H1 (cell line): ENCODE data around the gene TADA3. TPM values are rescaled to one million over a fixed set of nuclear protein-coding genes. Genes with fewer than 3 reads are reported as not detected.
A peak's percentile ranks its signal among the peaks of the same experiment; 100 is the strongest.

Experiments used
- CTCF ChIA-PET: fragments of 300-600 bp; sonication (Branson Sonifier 250); formaldehyde crosslinking; loops from one replicate; lab custom pipeline; 2021; ENCODE audit not compliant: partially characterized antibody; lab: Charles Lee
- POLR2A ChIA-PET: fragments of 300-600 bp; sonication (Branson Sonifier 250); formaldehyde crosslinking; loops from one replicate; lab custom pipeline; 2021; ENCODE audit warnings: inconsistent platforms; ENCODE audit not compliant: partially characterized antibody; lab: Charles Lee
- DNase-seq, 2 experiments: peaks; one replicate each; pipeline versions ENCODE4 v3.0.0 to v3.0.0-alpha.2; 2010 to 2022; ENCODE audit warnings: low spot score in 2 of 2, low read depth in 1 of 2, mixed read lengths in 1 of 2
- FAIRE-seq: peaks from 2 replicates; lab custom pipeline; 2011; peaks lifted over from hg19 to GRCh38; lab: Jason Lieb, UNC
- H2AFZ ChIP-seq: 2 replicates; pipeline ENCODE4 v1.8.1; 2012; ENCODE audit warnings: low read length, inconsistent platforms
- H2AK5ac ChIP-seq: 2 replicates; pipeline ENCODE4 v1.6.1; 2013; ENCODE audit warnings: low read depth, low read length
- H2BK120ac ChIP-seq: replicated peaks from 2 replicates; pipeline ENCODE3; 2013; ENCODE audit warnings: low read depth, low read length, inconsistent platforms
- H2BK12ac ChIP-seq: 2 replicates; pipeline ENCODE4 v1.6.1; 2013; ENCODE audit warnings: low read depth, low read length
- H2BK15ac ChIP-seq: 2 replicates; pipeline ENCODE4 v1.6.1; 2013; ENCODE audit warnings: low read length
- H2BK20ac ChIP-seq: 2 replicates; pipeline ENCODE4 v1.6.1; 2013; ENCODE audit warnings: low read length
- H2BK5ac ChIP-seq: 2 replicates; pipeline ENCODE4 v1.6.1; 2013; ENCODE audit warnings: low read depth, low read length
- H3K14ac ChIP-seq: 2 replicates; pipeline ENCODE4 v1.6.1; 2013; ENCODE audit warnings: inconsistent platforms; ENCODE audit not compliant: insufficient read length
- H3K18ac ChIP-seq: 2 replicates; pipeline ENCODE4 v1.6.1; 2013; ENCODE audit warnings: low read length; ENCODE audit errors: extremely low read depth
- H3K23ac ChIP-seq: 2 replicates; pipeline ENCODE4 v1.6.1; 2013; ENCODE audit warnings: inconsistent platforms; ENCODE audit not compliant: insufficient read length
- H3K23me2 ChIP-seq: 2 replicates; pipeline ENCODE4 v1.6.1; 2013; ENCODE audit warnings: low read depth, low read length
- H3K27ac ChIP-seq: 2 replicates; pipeline ENCODE4 v1.6.1; 2011; ENCODE audit warnings: low read depth, low read length, inconsistent platforms
- H3K27me3 ChIP-seq, 4 experiments: replicated peaks in 1 of 4; 1 replicate in 1 of 4; 2 replicates in 3 of 4; pipeline versions ENCODE4 v1.6.1 to v1.8.1; 2011 to 2013; ENCODE audit warnings: low read length in 3 of 4, mild to moderate bottlenecking in 3 of 4, inconsistent platforms in 2 of 4, mixed read lengths in 2 of 4, moderate library complexity in 1 of 4; ENCODE audit not compliant: control insufficient read depth in 3 of 4, insufficient read depth in 3 of 4; ENCODE audit errors: extremely low read depth in 1 of 4
- H3K36me3 ChIP-seq, 4 experiments: 2 replicates each; pipeline versions ENCODE4 v1.6.1 to v1.8.1; 2011 to 2013; ENCODE audit warnings: mild to moderate bottlenecking in 4 of 4, low read length in 3 of 4, moderate library complexity in 2 of 4, control low read depth in 1 of 4, inconsistent platforms in 1 of 4; ENCODE audit not compliant: insufficient read depth in 4 of 4, control insufficient read depth in 2 of 4
- H3K4ac ChIP-seq: replicated peaks from 2 replicates; pipeline ENCODE3; 2013; ENCODE audit warnings: low read length, low read depth, mixed read lengths, inconsistent platforms; ENCODE audit not compliant: insufficient read length
- H3K4me1 ChIP-seq, 4 experiments: replicated peaks in 1 of 4; 1 replicate in 1 of 4; 2 replicates in 3 of 4; pipeline versions ENCODE4 v1.6.1 to v1.8.1; 2011 to 2013; ENCODE audit warnings: low read length in 3 of 4, inconsistent platforms in 2 of 4, mixed read lengths in 1 of 4; ENCODE audit not compliant: insufficient read depth in 4 of 4, control insufficient read depth in 3 of 4
- H3K4me2 ChIP-seq, 2 experiments: 2 replicates each; pipeline versions ENCODE4 v1.6.1 to v1.8.1; 2011 to 2013; ENCODE audit warnings: low read depth in 2 of 2, low read length in 2 of 2, control low read depth in 1 of 2, inconsistent platforms in 1 of 2, mild to moderate bottlenecking in 1 of 2; ENCODE audit not compliant: insufficient read depth in 1 of 2
- H3K4me3 ChIP-seq, 4 experiments: fragments of 200-600, 300-600 bp in 1 of 4; sonication (generic), shearing (Covaris generic), sonication (Bioruptor Twin) in 1 of 4; 2 replicates each; pipeline versions ENCODE4 v1.5.1 to v1.8.1; 2011 to 2016; ENCODE audit warnings: low read length in 4 of 4, low read depth in 3 of 4, control low read depth in 2 of 4, inconsistent platforms in 2 of 4, mild to moderate bottlenecking in 2 of 4, mixed read lengths in 1 of 4, moderate library complexity in 1 of 4; ENCODE audit not compliant: insufficient read depth in 2 of 4; ENCODE audit errors: extremely low read depth in 1 of 4
- H3K56ac ChIP-seq: replicated peaks from 2 replicates; pipeline ENCODE3; 2013; ENCODE audit warnings: low read depth, mild to moderate bottlenecking, mixed read lengths, low read length, inconsistent platforms; ENCODE audit not compliant: insufficient read length
- H3K79me1 ChIP-seq: 2 replicates; pipeline ENCODE4 v1.6.1; 2013; ENCODE audit warnings: low read depth, low read length, control low read depth
- H3K79me2 ChIP-seq, 2 experiments: 2 replicates each; pipeline versions ENCODE4 v1.6.1 to v1.8.1; 2012 to 2013; ENCODE audit warnings: low read length in 2 of 2, mild to moderate bottlenecking in 2 of 2, inconsistent platforms in 1 of 2; ENCODE audit not compliant: insufficient read depth in 2 of 2, control insufficient read depth in 1 of 2
- H3K9ac ChIP-seq, 4 experiments: replicated peaks in 1 of 4; 1 replicate in 1 of 4; 2 replicates in 3 of 4; pipeline versions ENCODE4 v1.6.1 to v1.8.1; 2011 to 2013; ENCODE audit warnings: low read depth in 3 of 4, low read length in 3 of 4, control low read depth in 2 of 4, mild to moderate bottlenecking in 2 of 4, moderate library complexity in 2 of 4, inconsistent platforms in 1 of 4; ENCODE audit errors: extremely low read depth in 1 of 4
- H3K9me3 ChIP-seq, 2 experiments: 2 replicates each; pipeline versions ENCODE4 v1.6.1 to v1.8.1; 2012 to 2013; ENCODE audit warnings: mild to moderate bottlenecking in 2 of 2, moderate library complexity in 2 of 2, control low read depth in 1 of 2, inconsistent platforms in 1 of 2, low read depth in 1 of 2, low read length in 1 of 2, mixed read lengths in 1 of 2; ENCODE audit not compliant: insufficient read depth in 2 of 2
- H4K20me1 ChIP-seq, 2 experiments: replicated peaks in 1 of 2; 2 replicates each; pipeline versions ENCODE3 to v1.8.1; 2011 to 2013; ENCODE audit warnings: inconsistent platforms in 2 of 2, low read length in 2 of 2, mild to moderate bottlenecking in 1 of 2; ENCODE audit not compliant: insufficient read depth in 2 of 2, control insufficient read depth in 1 of 2
- H4K5ac ChIP-seq: 2 replicates; pipeline ENCODE4 v1.6.1; 2013; ENCODE audit warnings: low read length, low read depth, mixed read lengths, inconsistent platforms; ENCODE audit not compliant: insufficient read length
- H4K8ac ChIP-seq: 2 replicates; pipeline ENCODE4 v1.8.0; 2013; ENCODE audit warnings: mild to moderate bottlenecking, moderate library complexity, low read length, inconsistent platforms; ENCODE audit not compliant: insufficient read depth; ENCODE audit errors: extremely low read depth
- H4K91ac ChIP-seq: replicated peaks from 2 replicates; pipeline ENCODE3; 2013; ENCODE audit warnings: low read length, mixed read lengths, inconsistent platforms; ENCODE audit not compliant: insufficient read length
- HDAC2 ChIP-seq, 2 experiments: fragments of 300-600 bp in 1 of 2; sonication (generic) in 1 of 2; IDR thresholded peaks; 2 replicates each; pipeline ENCODE4 v1.6.1; 2011 to 2012; ENCODE audit warnings: low read depth in 2 of 2, low read length in 2 of 2, mild to moderate bottlenecking in 2 of 2, moderate library complexity in 2 of 2, borderline replicate concordance in 1 of 2, inconsistent platforms in 1 of 2
- KDM5A ChIP-seq: fragments of 200-600 bp; IDR thresholded peaks from 2 replicates; pipeline ENCODE4 v1.7.1; 2012; ENCODE audit warnings: mild to moderate bottlenecking, low read length, inconsistent platforms, mixed read lengths
- RNF2 ChIP-seq: fragments of 200-900, 300-1000 bp; sonication (generic); IDR thresholded peaks from 2 replicates; pipeline ENCODE4 v1.7.1; 2016; ENCODE audit warnings: borderline replicate concordance, low read depth, mild to moderate bottlenecking, antibody characterized with exemption, low read length; ENCODE audit not compliant: poor library complexity, severe bottlenecking; ENCODE audit errors: missing control alignments
- SP4 ChIP-seq: IDR thresholded peaks from 2 replicates; pipeline ENCODE4 v1.6.1; 2012; ENCODE audit warnings: low read length, inconsistent platforms
- TCF12 ChIP-seq: IDR thresholded peaks from 2 replicates; pipeline ENCODE4 v1.6.1; 2011; ENCODE audit warnings: low read depth, mild to moderate bottlenecking, low read length
- TEAD4 ChIP-seq: IDR thresholded peaks from 2 replicates; pipeline ENCODE4 v1.6.1; 2012; ENCODE audit warnings: low read depth, low read length, inconsistent platforms, mixed read lengths
- YY1 ChIP-seq: IDR thresholded peaks from 2 replicates; pipeline ENCODE4 v1.6.1; 2011; ENCODE audit warnings: low read depth, mild to moderate bottlenecking, low read length
- WGBS, 2 experiments: shearing (Covaris generic) in 1 of 2; methylation state at CpG; one replicate each; pipeline versions ENCODE4 v1.1.6 to v1.1.7; 2013 to 2015; ENCODE audit warnings: low lambda C conversion rate in 2 of 2, mixed read lengths in 2 of 2, inconsistent platforms in 1 of 2, low coverage in 1 of 2, missing lambda C conversion rate in 1 of 2; ENCODE audit not compliant: insufficient replicate concordance in 2 of 2, insufficient coverage in 1 of 2, insufficient read length in 1 of 2; ENCODE audit errors: extremely low coverage in 1 of 2, missing lambda C conversion rate in 1 of 2; 5-methylcytosine and 5-hydroxymethylcytosine counted together
- polyA plus RNA-seq, 7 experiments: library from polyadenylated mRNA; depleted of rRNA in 3 of 7; stranded (reverse) in 5 of 7; unstranded in 2 of 7; fragments of >200 nt in 5 of 7; fragments of 200-250 nt in 2 of 7; gene quantifications; 1 replicate in 5 of 7; 2 replicates in 1 of 7; 4 replicates in 1 of 7; pipeline versions ENCODE4 v1.2.1 to v1.2.3, GENCODE V29; 2011 to 2013; ENCODE audit warnings: missing spikeins in 2 of 7, mixed read lengths in 2 of 7
- total RNA-seq: library from RNA; stranded (reverse); fragmentation: NEBNext Ultra II Directional; extraction: Animal tissue kit (Norgen Biotek cat#: 25700); gene quantifications from 2 replicates; pipeline ENCODE4 v1.2.1, GENCODE V29; 2021
- TF ChIP-seq, protein P1 (sequence below): IDR thresholded peaks from 2 replicates; pipeline ENCODE4 v1.6.1; 2012; ENCODE audit warnings: inconsistent platforms

Gene TADA3
- total and polyA plus RNA-seq, 2 of the 8 experiments (the other 6 are each of a cell fraction or from before 2014, with no cell fraction given), result 43.4 to 50.3 TPM

DNA sequence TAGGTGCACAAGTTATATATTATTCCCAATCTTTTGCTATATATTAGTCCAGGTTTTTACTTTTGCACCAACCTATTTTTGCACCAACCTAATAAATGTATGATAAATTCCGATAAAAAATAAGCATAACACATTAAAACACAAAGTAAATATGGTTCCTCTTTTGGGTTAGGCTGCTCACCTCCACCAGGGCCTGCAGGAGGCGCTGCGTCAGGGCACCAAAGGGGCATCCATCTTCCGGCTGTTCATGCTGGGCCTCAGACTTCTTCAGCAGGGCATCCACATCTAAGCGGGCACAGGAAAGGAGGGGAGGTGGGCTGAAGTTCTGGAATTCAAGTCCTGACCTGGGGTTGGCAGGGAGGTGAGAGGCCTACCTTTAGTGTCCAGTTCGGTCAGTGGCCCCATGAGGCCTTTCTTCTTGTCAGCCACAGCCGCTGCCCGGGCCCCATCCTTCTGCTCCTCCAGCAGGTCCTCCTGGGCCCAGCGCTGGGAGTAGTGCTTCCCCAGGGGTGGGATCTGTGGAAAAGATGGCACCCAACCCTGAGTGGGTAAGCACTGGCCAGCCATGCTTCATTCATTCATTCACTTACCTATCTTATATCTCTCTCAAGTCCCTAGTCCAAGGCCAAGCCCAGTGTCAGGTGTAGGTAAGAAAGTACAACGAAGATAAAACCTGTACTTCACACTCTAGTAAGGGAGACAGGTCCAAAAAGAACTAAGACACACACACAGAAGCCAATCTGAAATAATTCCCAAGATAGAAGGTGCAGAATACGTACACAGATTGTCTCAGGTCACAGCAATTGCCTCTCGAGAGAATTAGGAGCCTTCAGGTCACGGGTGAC lies 5.2 kb downstream of the TADA3 start:
- no peak overlapping the region for H2BK120ac ChIP-seq
- H2BK20ac ChIP-seq, result no peak overlapping the region
- no peak overlapping the region for H3K4ac ChIP-seq
- no peak overlapping the region for H3K9ac ChIP-seq
- no peak overlapping the region for H4K8ac ChIP-seq
- no peak overlapping the region for H4K5ac ChIP-seq
- no peak overlapping the region for H2AK5ac ChIP-seq
- H2AFZ ChIP-seq, result no peak overlapping the region
- H3K14ac ChIP-seq, result no peak overlapping the region
- H3K9me3 ChIP-seq, result no peaks in the 10 kb centered on the region
- DNase-seq, result peak in 1 of 2 experiments; percentile 55
- H3K79me1 ChIP-seq, result peaks cover 5% of the 10 kb centered on the region
- H3K27ac ChIP-seq, result no peak overlapping the region
- H3K4me3 ChIP-seq, result no peak overlapping the region
- peaks cover 6 to 60% (median 31%) of the 10 kb centered on the region in 4 experiments for H3K36me3 ChIP-seq
- H3K4me2 ChIP-seq, result no peak overlapping the region
- H2BK15ac ChIP-seq, result no peak overlapping the region
- CTCF ChIA-PET, result interaction anchor here (0.9 to 1.8 kb wide), 6 partner anchors 11 to 40 kb away, joined by 3 to 9 read pairs (median 3); no protein-coding TSS in a partner anchor
- no peak overlapping the region for H3K56ac ChIP-seq
- no peak overlapping the region for H4K91ac ChIP-seq
- POLR2A ChIA-PET, result interaction anchor here (1.3 to 2.3 kb wide), 2 partner anchors 11 to 28 kb away, joined by 3 to 10 read pairs; no protein-coding TSS in a partner anchor
- no peaks in the 10 kb centered on the region for H3K27me3 ChIP-seq
- no peak overlapping the region for H2BK12ac ChIP-seq
- H4K20me1 ChIP-seq, result peaks cover 0 to 1% of the 10 kb centered on the region in 2 experiments
- peaks cover 0 to 6% (median 0%) of the 10 kb centered on the region in 4 experiments; a peak in 2 of 7 replicates for H3K4me1 ChIP-seq
- no peak overlapping the region for H2BK5ac ChIP-seq
- no peak for FAIRE-seq
- H3K79me2 ChIP-seq, result peaks cover 0 to 5% of the 10 kb centered on the region in 2 experiments; a peak in 2 of 4 replicates
- WGBS, 2 experiments, result 85% methylated on average over 13 of the region's 13 CpGs; no CpG with 5 or more reads in 1 of the 2 experiments
- H3K23me2 ChIP-seq, result 0 out of 2 replicates have a peak, but pooled peaks cover 3% of the 10 kb centered on the region
- H3K23ac ChIP-seq, result no peak overlapping the region
- H3K18ac ChIP-seq, result no peak overlapping the region
- no peak for TF ChIP-seq KDM5A
- no peak for TF ChIP-seq RNF2
- TF ChIP-seq TEAD4, result no peak
- no peak for TF ChIP-seq HDAC2 (IDR thresholded peaks at IDR 0.05; ENCODE audit: borderline replicate concordance in 1 of 2, low read depth in 2 of 2, low read length in 2 of 2)
- no peak for TF ChIP-seq TCF12
- TF ChIP-seq YY1, result peak; percentile 80
- TF ChIP-seq, protein P1, sequence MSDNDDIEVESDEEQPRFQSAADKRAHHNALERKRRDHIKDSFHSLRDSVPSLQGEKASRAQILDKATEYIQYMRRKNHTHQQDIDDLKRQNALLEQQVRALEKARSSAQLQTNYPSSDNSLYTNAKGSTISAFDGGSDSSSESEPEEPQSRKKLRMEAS, result no peak
- TF ChIP-seq SP4, result no peak
